ENCODE data around the gene GCN1. TPM values are rescaled to one million over a fixed set of nuclear protein-coding genes. Genes with fewer than 3 reads are reported as not detected.
A peak's percentile ranks its signal among the peaks of the same experiment; 100 is the strongest.

Gene GCN1
- total RNA-seq, 2 experiments from 2014 or later: 130 to 137 TPM

DNA sequence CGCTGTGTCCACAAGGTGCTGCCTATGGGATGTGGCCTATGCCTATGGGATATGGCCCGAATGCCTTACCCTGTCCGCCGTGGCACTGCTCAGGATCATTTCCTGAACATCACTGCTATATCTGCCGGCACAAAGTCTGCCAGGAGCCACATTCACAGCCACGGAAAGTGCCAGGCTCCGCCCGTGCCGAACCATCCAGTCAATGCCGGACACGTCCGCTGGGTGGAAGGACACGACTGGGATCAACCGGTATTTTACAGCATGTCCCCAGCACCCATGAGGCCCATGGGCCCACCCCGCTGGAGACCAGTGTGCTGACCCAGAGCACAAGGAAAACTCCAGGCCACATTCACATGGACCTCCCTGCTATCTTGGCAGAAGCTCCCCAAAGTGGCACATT, 63.4 kb downstream of the GCN1 start:
- no peak overlapping the region for H3K27ac Mint-ChIP-seq
- H3K36me3 Mint-ChIP-seq (ENCODE audit: low read depth): peaks cover 60% of the 10 kb centered on the region
- intact Hi-C loops (cut with micrococcal nuclease): no loop called here
- peaks cover 25% of the 10 kb centered on the region for H3K4me1 Mint-ChIP-seq (ENCODE audit: low read depth)
- no peak overlapping the region for H3K4me3 Mint-ChIP-seq
- POLR2A ChIA-PET: interaction anchor here (1.0 kb wide), 1 partner anchor 88 kb away, joined by 3 read pairs; no protein-coding TSS in a partner anchor
- H3K9me3 Mint-ChIP-seq: no peaks in the 10 kb centered on the region
- no peaks in the 10 kb centered on the region for H3K27me3 Mint-ChIP-seq
- no peak for ATAC-seq
- CTCF ChIA-PET: no interaction called here
- no peak for DNase-seq
- TF ChIP-seq, protein P1, sequence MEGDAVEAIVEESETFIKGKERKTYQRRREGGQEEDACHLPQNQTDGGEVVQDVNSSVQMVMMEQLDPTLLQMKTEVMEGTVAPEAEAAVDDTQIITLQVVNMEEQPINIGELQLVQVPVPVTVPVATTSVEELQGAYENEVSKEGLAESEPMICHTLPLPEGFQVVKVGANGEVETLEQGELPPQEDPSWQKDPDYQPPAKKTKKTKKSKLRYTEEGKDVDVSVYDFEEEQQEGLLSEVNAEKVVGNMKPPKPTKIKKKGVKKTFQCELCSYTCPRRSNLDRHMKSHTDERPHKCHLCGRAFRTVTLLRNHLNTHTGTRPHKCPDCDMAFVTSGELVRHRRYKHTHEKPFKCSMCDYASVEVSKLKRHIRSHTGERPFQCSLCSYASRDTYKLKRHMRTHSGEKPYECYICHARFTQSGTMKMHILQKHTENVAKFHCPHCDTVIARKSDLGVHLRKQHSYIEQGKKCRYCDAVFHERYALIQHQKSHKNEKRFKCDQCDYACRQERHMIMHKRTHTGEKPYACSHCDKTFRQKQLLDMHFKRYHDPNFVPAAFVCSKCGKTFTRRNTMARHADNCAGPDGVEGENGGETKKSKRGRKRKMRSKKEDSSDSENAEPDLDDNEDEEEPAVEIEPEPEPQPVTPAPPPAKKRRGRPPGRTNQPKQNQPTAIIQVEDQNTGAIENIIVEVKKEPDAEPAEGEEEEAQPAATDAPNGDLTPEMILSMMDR (IDR thresholded peaks at IDR 0.05): no peak

- H3K4me3 Mint-ChIP-seq: no peak overlapping the region
- H3K4me1 Mint-ChIP-seq (ENCODE audit: low read depth): peaks cover 28% of the 10 kb centered on the region
- ChIA-PET CTCF (no interaction called here), POLR2A (no interaction called here)
- TF ChIP-seq, protein P1 (IDR thresholded peaks at IDR 0.05): no peak
- H3K27ac Mint-ChIP-seq: no peak overlapping the region
- intact Hi-C loops (cut with micrococcal nuclease): no loop called here
- ATAC-seq (no peak), DNase-seq (no peak)
- no peaks in the 10 kb centered on the region for H3K27me3 Mint-ChIP-seq
- no peaks in the 10 kb centered on the region for H3K9me3 Mint-ChIP-seq
- H3K36me3 Mint-ChIP-seq (ENCODE audit: low read depth): peaks cover 59% of the 10 kb centered on the region
Measured at GRCh38 chr12:120130011-120130410, 64.5 kb downstream of the GCN1 start.

GRCh38 chr12:120126635-120127005, 67.9 kb downstream of the GCN1 start:
- Mint-ChIP-seq H3K4me3 (no peak overlapping the region), H3K9me3 (no peaks in the 10 kb centered on the region), H3K27me3 (no peaks in the 10 kb centered on the region), H3K36me3 (ENCODE audit: low read depth) (peaks cover 39% of the 10 kb centered on the region), H3K4me1 (ENCODE audit: low read depth) (peaks cover 50% of the 10 kb centered on the region), H3K27ac (peak overlapping the region; percentile 84)
- TF ChIP-seq, protein P1 (IDR thresholded peaks at IDR 0.05): no peak
- ATAC-seq: no peak
- intact Hi-C loops (cut with micrococcal nuclease): loop anchor here (5.0 kb wide), 1 partner anchor 66 kb away; the partner anchor contains the start of gene GCN1
- POLR2A ChIA-PET: interaction anchor here (0.7 to 3.5 kb wide), 10 partner anchors 9 to 165 kb away, joined by 3 to 20 read pairs (median 4); partner anchors contain the start of genes RAB35 and RPLP0
- no peak for DNase-seq
- CTCF ChIA-PET: interaction anchor here (0.7 to 1.6 kb wide), 4 partner anchors 10 to 70 kb away, joined by 3 to 7 read pairs (median 3); partner anchors contain the start of gene RAB35

GRCh38 chr12:120125792-120126634, 68.5 kb downstream of the GCN1 start:
- DNase-seq: peak; percentile 46
- peaks cover 38% of the 10 kb centered on the region for H3K36me3 Mint-ChIP-seq (ENCODE audit: low read depth)
- peak; percentile 34 for ATAC-seq
- H3K4me1 Mint-ChIP-seq (ENCODE audit: low read depth): peaks cover 56% of the 10 kb centered on the region
- POLR2A ChIA-PET: interaction anchor here (0.7 to 3.5 kb wide), 9 partner anchors 9 to 166 kb away, joined by 3 to 20 read pairs (median 3); partner anchors contain the start of genes RAB35, RNU4-2 and RPLP0
- H3K9me3 Mint-ChIP-seq: no peaks in the 10 kb centered on the region
- H3K4me3 Mint-ChIP-seq: no peak overlapping the region
- CTCF ChIA-PET: interaction anchor here (0.7 to 1.6 kb wide), 5 partner anchors 9 to 70 kb away, joined by 3 to 7 read pairs (median 3); partner anchors contain the start of gene RAB35
- no peaks in the 10 kb centered on the region for H3K27me3 Mint-ChIP-seq
- TF ChIP-seq, protein P1 (IDR thresholded peaks at IDR 0.05): no peak
- intact Hi-C loops (cut with micrococcal nuclease): loop anchor here (5.0 kb wide), 1 partner anchor 66 kb away; the partner anchor contains the start of gene GCN1
- peak overlapping the region; percentile 84 for H3K27ac Mint-ChIP-seq
